A673 (cell line): ENCODE data around the gene SAFB2. TPM values are rescaled to one million over a fixed set of nuclear protein-coding genes. Genes with fewer than 3 reads are reported as not detected.

Experiments used
- BruUV-seq: library from RNA; stranded (reverse); fragments of 400-500 nt; replicated peaks from 2 replicates; lab custom pipeline; 2021; lab: Mats Ljungman, UMichigan
- CTCF ChIA-PET: fragments of 300-600 bp; sonication (Branson Sonifier 250); formaldehyde crosslinking; loops from one replicate; lab custom pipeline; 2022; ENCODE audit warnings: antibody characterized with exemption; lab: Charles Lee
- POLR2A ChIA-PET: fragments of 300-600 bp; sonication (Branson Sonifier 250); formaldehyde crosslinking; loops from one replicate; lab custom pipeline; 2022; ENCODE audit warnings: antibody characterized with exemption; ENCODE audit not compliant: low non-redundant PET; lab: Charles Lee
- DNase-seq: peaks from one replicate; pipeline ENCODE4 v3.0.0-alpha.2; 2015; ENCODE audit warnings: low spot score
- H3K27ac ChIP-seq: fragments of 200-600 bp; sonication (generic); 2 replicates; pipeline ENCODE4 v1.5.1; 2016; ENCODE audit warnings: mixed run types, low read depth, mild to moderate bottlenecking, mixed read lengths, antibody characterized with exemption, low read length; ENCODE audit not compliant: poor library complexity, severe bottlenecking
- H3K27me3 ChIP-seq: fragments of 200-600 bp; sonication (generic); replicated peaks from 2 replicates; pipeline ENCODE4 v1.6.1; 2017; ENCODE audit warnings: mixed run types, low read depth, mild to moderate bottlenecking, mixed read lengths, antibody characterized with exemption, low read length; ENCODE audit not compliant: insufficient read depth, poor library complexity
- H3K36me3 ChIP-seq: fragments of 200-600 bp; sonication (generic); 2 replicates; pipeline ENCODE4 v1.6.1; 2016; ENCODE audit warnings: mixed run types, mild to moderate bottlenecking, mixed read lengths, antibody characterized with exemption, low read length; ENCODE audit not compliant: insufficient read depth, poor library complexity, severe bottlenecking
- H3K4me1 ChIP-seq: fragments of 200-600 bp; sonication (generic); 2 replicates; pipeline ENCODE4 v1.6.1; 2017; ENCODE audit warnings: mixed run types, mild to moderate bottlenecking, mixed read lengths, antibody characterized with exemption, low read length; ENCODE audit not compliant: insufficient read depth, poor library complexity, severe bottlenecking
- H3K4me3 ChIP-seq: fragments of 200-600 bp; sonication (generic); 2 replicates; pipeline ENCODE4 v1.5.1; 2016; ENCODE audit warnings: low read depth, mixed run types, mild to moderate bottlenecking, mixed read lengths, low read length; ENCODE audit not compliant: poor library complexity, severe bottlenecking
- H3K9me3 ChIP-seq: fragments of 200-600 bp; sonication (generic); 2 replicates; pipeline ENCODE4 v1.6.1; 2016; ENCODE audit warnings: mixed run types, low read depth, mild to moderate bottlenecking, mixed read lengths, antibody characterized with exemption, low read length; ENCODE audit not compliant: poor library complexity, severe bottlenecking
- EZH2 ChIP-seq: fragments of 200-600 bp; sonication (generic); IDR thresholded peaks from 2 replicates; pipeline ENCODE4 v1.6.1; 2017; ENCODE audit warnings: borderline replicate concordance, low read depth, mild to moderate bottlenecking, mixed read lengths, antibody characterized with exemption, low read length; ENCODE audit not compliant: poor library complexity, severe bottlenecking
- intact Hi-C: fragments of 100-400 bp; cut with micrococcal nuclease; formaldehyde crosslinking; loops from one replicate; pipeline ENCODE4 v1.10.0; 2022; ENCODE audit not compliant: unreplicated experiment
- total RNA-seq: library from RNA; stranded (reverse); gene quantifications from 2 replicates; pipeline ENCODE4 v1.2.3, GENCODE V29; 2021
- TF ChIP-seq, protein P1 (sequence below): fragments of 300-800, 200-600 bp; sonication (generic); conservative IDR thresholded peaks from 2 replicates; pipeline ENCODE4 v1.5.1; 2017; ENCODE audit warnings: low read depth, mild to moderate bottlenecking, antibody characterized with exemption, low read length, moderate library complexity, mixed read lengths

The SAFB2 gene
- total RNA-seq, 1 experiment from 2014 or later = 153 TPM

- no peak overlapping the region for H3K4me3 ChIP-seq
- POLR2A ChIA-PET = no interaction called here
- H3K27me3 ChIP-seq = no peaks in the 10 kb centered on the region
- CTCF ChIA-PET = no interaction called here
- no peak overlapping the region for H3K27ac ChIP-seq
- no peaks in the 10 kb centered on the region for H3K9me3 ChIP-seq
- H3K4me1 ChIP-seq = no peaks in the 10 kb centered on the region
- BruUV-seq = no TSS peak
- intact Hi-C loops = no loop called here
- H3K36me3 ChIP-seq = peaks cover 41% of the 10 kb centered on the region
- TF ChIP-seq, protein P1, sequence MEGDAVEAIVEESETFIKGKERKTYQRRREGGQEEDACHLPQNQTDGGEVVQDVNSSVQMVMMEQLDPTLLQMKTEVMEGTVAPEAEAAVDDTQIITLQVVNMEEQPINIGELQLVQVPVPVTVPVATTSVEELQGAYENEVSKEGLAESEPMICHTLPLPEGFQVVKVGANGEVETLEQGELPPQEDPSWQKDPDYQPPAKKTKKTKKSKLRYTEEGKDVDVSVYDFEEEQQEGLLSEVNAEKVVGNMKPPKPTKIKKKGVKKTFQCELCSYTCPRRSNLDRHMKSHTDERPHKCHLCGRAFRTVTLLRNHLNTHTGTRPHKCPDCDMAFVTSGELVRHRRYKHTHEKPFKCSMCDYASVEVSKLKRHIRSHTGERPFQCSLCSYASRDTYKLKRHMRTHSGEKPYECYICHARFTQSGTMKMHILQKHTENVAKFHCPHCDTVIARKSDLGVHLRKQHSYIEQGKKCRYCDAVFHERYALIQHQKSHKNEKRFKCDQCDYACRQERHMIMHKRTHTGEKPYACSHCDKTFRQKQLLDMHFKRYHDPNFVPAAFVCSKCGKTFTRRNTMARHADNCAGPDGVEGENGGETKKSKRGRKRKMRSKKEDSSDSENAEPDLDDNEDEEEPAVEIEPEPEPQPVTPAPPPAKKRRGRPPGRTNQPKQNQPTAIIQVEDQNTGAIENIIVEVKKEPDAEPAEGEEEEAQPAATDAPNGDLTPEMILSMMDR = no peak
- no peak for TF ChIP-seq EZH2
- no peak for DNase-seq
These were observed 10.1 kb upstream of the SAFB2 start for GRCh38 chr19:5632657-5633056.

GRCh38 chr19:5632241-5632612 is 9.7 kb upstream of the SAFB2 start:
- Histone ChIP-seq H3K27me3 (no peaks in the 10 kb centered on the region), H3K36me3 (peaks cover 45% of the 10 kb centered on the region), H3K27ac (no peak overlapping the region), H3K9me3 (no peaks in the 10 kb centered on the region), H3K4me1 (peaks cover 2% of the 10 kb centered on the region), H3K4me3 (no peak overlapping the region)
- ChIA-PET CTCF (no interaction called here), POLR2A (interaction anchor here (0.7 kb wide), 1 partner anchor 1691 kb away, joined by 4 read pairs; no protein-coding TSS in a partner anchor)
- no TSS peak for BruUV-seq
- intact Hi-C loops = no loop called here
- TF ChIP-seq EZH2 = no peak
- TF ChIP-seq, protein P1 = no peak
- DNase-seq = no peak

DNA sequence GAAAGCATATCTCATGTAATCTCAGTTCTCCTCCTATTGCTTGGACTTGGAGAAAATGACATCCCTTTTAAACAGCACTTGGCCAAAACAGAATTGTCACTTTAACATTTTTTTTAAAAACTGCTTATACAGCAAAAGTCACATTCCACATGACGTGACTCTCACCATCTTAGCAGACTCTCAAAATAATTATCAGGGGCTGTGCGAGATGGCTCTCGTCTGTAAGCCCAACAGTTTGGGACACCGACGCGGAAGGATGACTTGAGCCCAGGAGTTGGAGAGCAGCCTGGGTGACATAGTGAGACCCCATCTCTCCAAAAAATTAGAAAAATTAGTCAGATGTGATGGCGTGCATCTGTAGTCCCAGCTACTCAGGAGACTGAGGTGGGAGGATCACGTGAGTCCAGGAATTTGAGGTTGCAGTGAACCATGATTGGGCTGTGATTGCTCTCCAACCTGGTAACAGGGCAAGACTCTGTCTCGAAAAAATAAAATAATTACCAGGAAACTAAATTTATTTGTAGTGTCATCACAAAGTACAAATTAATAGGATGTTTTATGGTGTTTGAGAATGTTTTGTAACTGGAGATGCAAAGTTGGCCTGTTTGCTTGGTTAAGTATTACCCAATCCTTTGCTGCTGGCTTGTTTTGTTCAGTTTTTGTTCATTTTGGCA is 9.1 kb upstream of the SAFB2 start:
- no TSS peak for BruUV-seq
- no peaks in the 10 kb centered on the region for H3K9me3 ChIP-seq
- peaks cover 50% of the 10 kb centered on the region for H3K36me3 ChIP-seq
- DNase-seq = no peak
- POLR2A ChIA-PET = interaction anchor here (0.7 kb wide), 1 partner anchor 1691 kb away, joined by 4 read pairs; no protein-coding TSS in a partner anchor
- H3K4me1 ChIP-seq = peaks cover 5% of the 10 kb centered on the region
- H3K4me3 ChIP-seq = no peak overlapping the region
- H3K27me3 ChIP-seq = no peaks in the 10 kb centered on the region
- CTCF ChIA-PET = no interaction called here
- no peak overlapping the region for H3K27ac ChIP-seq
- intact Hi-C loops = no loop called here
- TF ChIP-seq, protein P1 = no peak
- TF ChIP-seq EZH2 = no peak
